Measurements from ENCODE around the gene DYNC1LI1.

DYNC1LI1 gene

GRCh38 chr3:32570421-32571191 is at the start of gene DYNC1LI1:
Gene DYNC1LI1, minus strand, starts transcription at chr3:32570858. Its CDS starts 88 bp downstream, at chr3:32570770.
- DNase-seq (ENCODE audit: low read depth): peak; percentile 82

- DNase-seq (ENCODE audit: low read depth): no peak
Measured at GRCh38 chr3:32619395-32619794, 48.7 kb upstream of the DYNC1LI1 start.

GRCh38 chr3:32616267-32616962 is 45.8 kb upstream of the DYNC1LI1 start:
- no peak for DNase-seq (ENCODE audit: low read depth)

GRCh38 chr3:32614956-32615355 is 44.3 kb upstream of the DYNC1LI1 start:
- DNase-seq (ENCODE audit: low read depth): no peak

- DNase-seq (ENCODE audit: low read depth): no peak
Measured at GRCh38 chr3:32613183-32613582, 42.5 kb upstream of the DYNC1LI1 start.

- no peak for DNase-seq (ENCODE audit: low read depth)
Measured at GRCh38 chr3:32612547-32612946, 41.9 kb upstream of the DYNC1LI1 start.

GRCh38 chr3:32607522-32607921 is 36.9 kb upstream of the DYNC1LI1 start:
- no peak for DNase-seq (ENCODE audit: low read depth)

- DNase-seq (ENCODE audit: low read depth): no peak
Measured at GRCh38 chr3:32606960-32607359, 36.3 kb upstream of the DYNC1LI1 start.

- DNase-seq (ENCODE audit: low read depth): no peak
Measured at GRCh38 chr3:32606277-32606676, 35.6 kb upstream of the DYNC1LI1 start.

GRCh38 chr3:32603064-32603463 is 32.4 kb upstream of the DYNC1LI1 start:
- no peak for DNase-seq (ENCODE audit: low read depth)

GRCh38 chr3:32602206-32602605 is 31.5 kb upstream of the DYNC1LI1 start:
- DNase-seq (ENCODE audit: low read depth): no peak

- DNase-seq (ENCODE audit: low read depth): no peak
Measured at GRCh38 chr3:32601722-32602121, 31.1 kb upstream of the DYNC1LI1 start.

GRCh38 chr3:32597656-32598055 is 27.0 kb upstream of the DYNC1LI1 start:
- DNase-seq (ENCODE audit: low read depth): no peak

GRCh38 chr3:32596909-32597369 is 26.3 kb upstream of the DYNC1LI1 start:
- DNase-seq (ENCODE audit: low read depth): no peak

GRCh38 chr3:32596282-32596908 is 25.7 kb upstream of the DYNC1LI1 start:
- no peak for DNase-seq (ENCODE audit: low read depth)

GRCh38 chr3:32595323-32595722 is 24.7 kb upstream of the DYNC1LI1 start:
- no peak for DNase-seq (ENCODE audit: low read depth)

- DNase-seq (ENCODE audit: low read depth): no peak
Measured at GRCh38 chr3:32593903-32594525, 23.4 kb upstream of the DYNC1LI1 start.

GRCh38 chr3:32592696-32593353 is 22.2 kb upstream of the DYNC1LI1 start:
- no peak for DNase-seq (ENCODE audit: low read depth)

GRCh38 chr3:32592011-32592410 is 21.4 kb upstream of the DYNC1LI1 start:
- DNase-seq (ENCODE audit: low read depth): no peak

- no peak for DNase-seq (ENCODE audit: low read depth)
Measured at GRCh38 chr3:32591186-32591585, 20.5 kb upstream of the DYNC1LI1 start.

- DNase-seq (ENCODE audit: low read depth): no peak
Measured at GRCh38 chr3:32586356-32586755, 15.7 kb upstream of the DYNC1LI1 start.

- DNase-seq (ENCODE audit: low read depth): no peak
Measured at GRCh38 chr3:32584660-32585059, 14.0 kb upstream of the DYNC1LI1 start.

Data from GM04504 (cell line).